GM12878 (cell line): Measurements from ENCODE around the gene EHBP1. TPM values are rescaled to one million over a fixed set of nuclear protein-coding genes. Genes with fewer than 3 reads are reported as not detected.

Source experiments
- ATAC-seq: fragments of 200-7000 bp; cut with Tn5 transposase; 3 replicates; pipeline ENCODE4 v1.9.1; 2020; ENCODE audit warnings: mild to moderate bottlenecking, moderate library complexity
- BruUV-seq: library from RNA; stranded (reverse); fragments of 400-500 nt; replicated peaks from 2 replicates; lab custom pipeline; 2021; lab: Mats Ljungman, UMichigan
- CTCF ChIA-PET: fragments of 300-600 bp; sonication (Branson Sonifier 250); formaldehyde crosslinking; extraction: SDS; loops from one replicate; lab custom pipeline; 2021; ENCODE audit warnings: inconsistent platforms; lab: Yijun Ruan, JAX
- POLR2A ChIA-PET: fragments of 350-600 bp; formaldehyde crosslinking; extraction: SDS; loops from one replicate; lab custom pipeline; 2021; ENCODE audit warnings: inconsistent platforms; lab: Charles Lee
- RAD21 ChIA-PET: fragments of 300-600 bp; sonication (Branson Sonifier 250); formaldehyde crosslinking; loops from one replicate; lab custom pipeline; 2023; ENCODE audit warnings: antibody characterized with exemption; ENCODE audit not compliant: unreplicated experiment; lab: Charles Lee
- SMC1A ChIA-PET: fragments of 300-600 bp; sonication (Branson Sonifier 250); formaldehyde crosslinking; loops from one replicate; lab custom pipeline; 2023; ENCODE audit not compliant: unreplicated experiment, uncharacterized antibody; lab: Charles Lee
- DNase-seq: peaks from one replicate; pipeline ENCODE4 v3.0.0-alpha.2; 2011; ENCODE audit warnings: low read depth, low spot score
- FAIRE-seq: peaks from 3 replicates; lab custom pipeline; 2011; peaks lifted over from hg19 to GRCh38; lab: Jason Lieb, UNC
- H2AFZ ChIP-seq: 2 replicates; pipeline ENCODE4 v1.6.0; 2011; ENCODE audit warnings: low read depth, low read length, control low read depth; ENCODE audit not compliant: control insufficient read depth
- H3K27ac ChIP-seq: 2 replicates; pipeline ENCODE4 v1.5.1; 2011; ENCODE audit warnings: control low read depth; ENCODE audit not compliant: control insufficient read depth, insufficient read depth
- H3K27me3 ChIP-seq, 2 experiments: replicated peaks in 1 of 2; 2 replicates each; pipeline versions ENCODE4 v1.6.0 to v1.6.1; 2011; ENCODE audit warnings: low read length in 1 of 2; ENCODE audit not compliant: control insufficient read depth in 2 of 2, insufficient read depth in 2 of 2
- H3K36me3 ChIP-seq, 2 experiments: 2 replicates each; pipeline ENCODE4 v1.5.1; 2011; ENCODE audit warnings: low read length in 1 of 2; ENCODE audit not compliant: control insufficient read depth in 2 of 2, insufficient read depth in 2 of 2
- H3K4me1 ChIP-seq: 2 replicates; pipeline ENCODE4 v1.6.1; 2011; ENCODE audit warnings: mild to moderate bottlenecking, low read length, moderate library complexity, mixed read lengths; ENCODE audit not compliant: control insufficient read depth, insufficient read depth
- H3K4me2 ChIP-seq: 2 replicates; pipeline ENCODE4 v1.6.0; 2011; ENCODE audit warnings: control low read depth; ENCODE audit not compliant: control insufficient read depth, insufficient read depth
- H3K4me3 ChIP-seq: fragments of 200-600 bp; sonication (generic); 2 replicates; pipeline ENCODE4 v1.5.1; 2016
- H3K79me2 ChIP-seq: 2 replicates; pipeline ENCODE4 v1.6.0; 2011; ENCODE audit warnings: low read length; ENCODE audit not compliant: control insufficient read depth, insufficient read depth
- H3K9ac ChIP-seq: 2 replicates; pipeline ENCODE4 v1.8.0; 2011; ENCODE audit warnings: low read length, control low read depth, mixed read lengths; ENCODE audit not compliant: control insufficient read depth, insufficient read depth
- H3K9me3 ChIP-seq: replicated peaks from 3 replicates; pipeline ENCODE4 v1.5.1; 2011; ENCODE audit warnings: mild to moderate bottlenecking, low read length; ENCODE audit not compliant: control insufficient read depth, insufficient read depth
- H4K20me1 ChIP-seq: 2 replicates; pipeline ENCODE4 v1.6.0; 2011; ENCODE audit not compliant: control insufficient read depth, insufficient read depth
- BHLHE40 ChIP-seq, 2 experiments: fragments of 450-650 bp in 1 of 2; IDR thresholded peaks; 2 replicates each; pipeline ENCODE4 v1.6.1; 2011 to 2017; ENCODE audit warnings: low read depth in 2 of 2, borderline replicate concordance in 1 of 2, improper control_type of control experiment in 1 of 2, low read length in 1 of 2, mild to moderate bottlenecking in 1 of 2
- CBX3 ChIP-seq: fragments of 200-600 bp; sonication (generic); IDR thresholded peaks from 2 replicates; pipeline ENCODE4 v1.6.1; 2016; ENCODE audit warnings: low read depth, borderline replicate concordance
- EGR1 ChIP-seq, 2 experiments: IDR thresholded peaks; 1 replicate in 1 of 2; 2 replicates in 1 of 2; pipeline ENCODE4 v1.6.1; 2011 to 2012; ENCODE audit warnings: low read depth in 2 of 2, low read length in 2 of 2, borderline replicate concordance in 1 of 2, mild to moderate bottlenecking in 1 of 2, moderate library complexity in 1 of 2
- FOS ChIP-seq: IDR thresholded peaks from 3 replicates; pipeline ENCODE4 v1.6.1; 2011; ENCODE audit warnings: borderline replicate concordance; ENCODE audit not compliant: insufficient read length; ENCODE audit errors: extremely low read depth
- GATAD2B ChIP-seq: fragments of 450-650 bp; conservative IDR thresholded peaks from 2 replicates; pipeline ENCODE4 v1.6.1; 2017; ENCODE audit warnings: low read depth, mild to moderate bottlenecking, moderate library complexity
- HDAC6 ChIP-seq: fragments of 200-600 bp; sonication (generic); IDR thresholded peaks from one replicate; pipeline ENCODE4 v1.8.0; 2017; ENCODE audit warnings: antibody characterized with exemption; ENCODE audit not compliant: unreplicated experiment
- JUNB ChIP-seq: IDR thresholded peaks from 2 replicates; pipeline ENCODE4 v1.6.1; 2016; ENCODE audit warnings: antibody characterized with exemption, mild to moderate bottlenecking
- LARP7 ChIP-seq: fragments of 450-650 bp; IDR thresholded peaks from 2 replicates; pipeline ENCODE4 v1.6.1; 2017; ENCODE audit warnings: mild to moderate bottlenecking
- NR2F1 ChIP-seq: fragments of 450-650 bp; conservative IDR thresholded peaks from 2 replicates; pipeline ENCODE4 v1.6.1; 2017; ENCODE audit warnings: mild to moderate bottlenecking
- SIX5 ChIP-seq: IDR thresholded peaks from 2 replicates; pipeline ENCODE4 v1.6.1; 2011; ENCODE audit warnings: mild to moderate bottlenecking, low read depth, low read length, moderate library complexity; ENCODE audit not compliant: severe bottlenecking
- SMC3 ChIP-seq: IDR thresholded peaks from 2 replicates; pipeline ENCODE4 v1.6.1; 2011; ENCODE audit warnings: low read length, improper control_type of control experiment, borderline replicate concordance
- SUPT20H ChIP-seq: IDR thresholded peaks from 2 replicates; pipeline ENCODE4 v1.6.1; 2011; ENCODE audit warnings: low read depth, mild to moderate bottlenecking, low read length, moderate library complexity, borderline replicate concordance; ENCODE audit not compliant: control insufficient read depth
- WGBS: methylation state at CpG from one replicate; pipeline ENCODE4 v1.1.6; 2016; ENCODE audit warnings: low lambda C conversion rate; ENCODE audit not compliant: insufficient replicate concordance, insufficient coverage; ENCODE audit errors: missing lambda C conversion rate; 5-methylcytosine and 5-hydroxymethylcytosine counted together
- in situ Hi-C: fragments of 300-500 bp; cut with MboI; formaldehyde crosslinking; loops from 9 replicates; pipeline ENCODE4 v1.14.3; 2018; ENCODE audit warnings: mixed read lengths
- intact Hi-C: fragments of 100-400 bp; cut with micrococcal nuclease; formaldehyde crosslinking; loops from one replicate; pipeline ENCODE4 v1.14.2; 2022; ENCODE audit not compliant: unreplicated experiment
- polyA plus RNA-seq, 11 experiments: library from polyadenylated mRNA; depleted of rRNA in 4 of 11; unstranded in 6 of 11; stranded (reverse) in 5 of 11; fragments of >200 nt; fragmentation: Nextera tagmentation in 4 of 11; fragmentation: Illumina TruSeq in 1 of 11; extraction: Ambion mirVana in 4 of 11; extraction: Trizol in 1 of 11; gene quantifications; 1 replicate in 1 of 11; 2 replicates in 10 of 11; pipeline versions ENCODE4 v1.2.1 to v1.2.3, GENCODE V29; 2011 to 2016; ENCODE audit warnings: inconsistent platforms in 2 of 11, missing spikeins in 2 of 11, low read depth in 1 of 11
- total RNA-seq, 4 experiments: library from RNA; depleted of rRNA in 3 of 4; stranded (reverse); fragments of >200 nt in 3 of 4; fragmentation: Illumina TruSeq in 1 of 4; extraction: Trizol in 1 of 4; gene quantifications; 2 replicates each; pipeline versions ENCODE4 v1.2.1 to v1.2.3, GENCODE V29; 2013 to 2021
- TF ChIP-seq, protein P1 (sequence below): IDR thresholded peaks from 2 replicates; pipeline ENCODE4 v1.6.1; 2012; ENCODE audit warnings: improper control_type of control experiment, low read depth, low read length; ENCODE audit not compliant: insufficient replicate concordance
- TF ChIP-seq, protein P2 (sequence below): fragments of 450-650 bp; conservative IDR thresholded peaks from 2 replicates; pipeline ENCODE4 v1.6.1; 2017; ENCODE audit warnings: mild to moderate bottlenecking, moderate library complexity
- TF ChIP-seq, protein P3 (sequence below): IDR thresholded peaks from 2 replicates; pipeline ENCODE4 v1.6.1; 2011; ENCODE audit warnings: mild to moderate bottlenecking, low read depth, low read length, moderate library complexity; ENCODE audit not compliant: insufficient replicate concordance

Gene EHBP1
- total and polyA plus RNA-seq, 10 of the 15 experiments (the other 5 are each of a cell fraction or from before 2014, with no cell fraction given), result 5.7 to 26.1 (median 13.6) TPM

DNA sequence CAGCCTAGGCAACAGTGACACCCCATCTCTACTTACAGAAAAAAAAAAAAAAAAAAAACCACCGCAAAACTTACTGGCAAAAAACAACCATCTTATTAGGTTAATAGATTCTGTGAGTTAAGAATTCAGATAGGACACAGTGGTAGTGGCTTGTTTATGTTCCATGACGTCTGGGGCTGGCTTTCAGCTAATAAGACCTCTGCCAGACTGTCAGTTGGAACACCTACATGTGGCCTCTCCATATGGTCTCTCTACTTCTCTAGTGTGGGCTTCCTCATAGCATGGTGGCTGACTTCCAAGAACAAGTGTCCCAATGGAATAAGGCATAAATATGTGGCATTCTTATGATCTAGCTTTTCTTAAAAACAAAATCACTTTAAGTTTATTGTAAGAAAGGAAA, 251.1 kb downstream of the EHBP1 start:
- intact Hi-C loops (loop anchor here (10.0 kb wide), 1 partner anchor 228 kb away; no protein-coding TSS in a partner anchor), in situ Hi-C loops (no loop called here)
- H3K4me3 ChIP-seq, result no peak overlapping the region
- DNase-seq (no peak), ATAC-seq (no peak), FAIRE-seq (no peak)
- BruUV-seq, result no TSS peak
- ChIA-PET POLR2A (no interaction called here), CTCF (interaction anchor here (0.8 kb wide), 1 partner anchor 19 kb away, joined by 3 read pairs; no protein-coding TSS in a partner anchor), SMC1A (interaction anchor here (1.0 kb wide), 1 partner anchor 18 kb away, joined by 3 read pairs; no protein-coding TSS in a partner anchor), RAD21 (no interaction called here)
- H3K79me2 ChIP-seq, result no peaks in the 10 kb centered on the region
- no peak overlapping the region for H3K27ac ChIP-seq
- H3K4me2 ChIP-seq, result no peak overlapping the region
- H3K9ac ChIP-seq, result no peak overlapping the region
- WGBS, result 93% methylated on average over 2 of the region's 2 CpGs
- H2AFZ ChIP-seq, result no peak overlapping the region
- no peaks in the 10 kb centered on the region for H3K36me3 ChIP-seq
- H4K20me1 ChIP-seq, result no peaks in the 10 kb centered on the region
- no peaks in the 10 kb centered on the region for H3K4me1 ChIP-seq
- H3K27me3 ChIP-seq, result no peaks in the 10 kb centered on the region
- no peaks in the 10 kb centered on the region for H3K9me3 ChIP-seq
- TF ChIP-seq, protein P1, sequence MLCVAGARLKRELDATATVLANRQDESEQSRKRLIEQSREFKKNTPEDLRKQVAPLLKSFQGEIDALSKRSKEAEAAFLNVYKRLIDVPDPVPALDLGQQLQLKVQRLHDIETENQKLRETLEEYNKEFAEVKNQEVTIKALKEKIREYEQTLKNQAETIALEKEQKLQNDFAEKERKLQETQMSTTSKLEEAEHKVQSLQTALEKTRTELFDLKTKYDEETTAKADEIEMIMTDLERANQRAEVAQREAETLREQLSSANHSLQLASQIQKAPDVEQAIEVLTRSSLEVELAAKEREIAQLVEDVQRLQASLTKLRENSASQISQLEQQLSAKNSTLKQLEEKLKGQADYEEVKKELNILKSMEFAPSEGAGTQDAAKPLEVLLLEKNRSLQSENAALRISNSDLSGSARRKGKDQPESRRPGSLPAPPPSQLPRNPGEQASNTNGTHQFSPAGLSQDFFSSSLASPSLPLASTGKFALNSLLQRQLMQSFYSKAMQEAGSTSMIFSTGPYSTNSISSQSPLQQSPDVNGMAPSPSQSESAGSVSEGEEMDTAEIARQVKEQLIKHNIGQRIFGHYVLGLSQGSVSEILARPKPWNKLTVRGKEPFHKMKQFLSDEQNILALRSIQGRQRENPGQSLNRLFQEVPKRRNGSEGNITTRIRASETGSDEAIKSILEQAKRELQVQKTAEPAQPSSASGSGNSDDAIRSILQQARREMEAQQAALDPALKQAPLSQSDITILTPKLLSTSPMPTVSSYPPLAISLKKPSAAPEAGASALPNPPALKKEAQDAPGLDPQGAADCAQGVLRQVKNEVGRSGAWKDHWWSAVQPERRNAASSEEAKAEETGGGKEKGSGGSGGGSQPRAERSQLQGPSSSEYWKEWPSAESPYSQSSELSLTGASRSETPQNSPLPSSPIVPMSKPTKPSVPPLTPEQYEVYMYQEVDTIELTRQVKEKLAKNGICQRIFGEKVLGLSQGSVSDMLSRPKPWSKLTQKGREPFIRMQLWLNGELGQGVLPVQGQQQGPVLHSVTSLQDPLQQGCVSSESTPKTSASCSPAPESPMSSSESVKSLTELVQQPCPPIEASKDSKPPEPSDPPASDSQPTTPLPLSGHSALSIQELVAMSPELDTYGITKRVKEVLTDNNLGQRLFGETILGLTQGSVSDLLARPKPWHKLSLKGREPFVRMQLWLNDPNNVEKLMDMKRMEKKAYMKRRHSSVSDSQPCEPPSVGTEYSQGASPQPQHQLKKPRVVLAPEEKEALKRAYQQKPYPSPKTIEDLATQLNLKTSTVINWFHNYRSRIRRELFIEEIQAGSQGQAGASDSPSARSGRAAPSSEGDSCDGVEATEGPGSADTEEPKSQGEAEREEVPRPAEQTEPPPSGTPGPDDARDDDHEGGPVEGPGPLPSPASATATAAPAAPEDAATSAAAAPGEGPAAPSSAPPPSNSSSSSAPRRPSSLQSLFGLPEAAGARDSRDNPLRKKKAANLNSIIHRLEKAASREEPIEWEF, result no peak
- no peak for TF ChIP-seq FOS
- TF ChIP-seq BHLHE40 (IDR thresholded peaks at IDR 0.05; ENCODE audit: borderline replicate concordance in 1 of 2, low read depth in 2 of 2, low read length in 1 of 2), result no peak
- no peak for TF ChIP-seq NR2F1
- no peak for TF ChIP-seq LARP7
- TF ChIP-seq, protein P2, sequence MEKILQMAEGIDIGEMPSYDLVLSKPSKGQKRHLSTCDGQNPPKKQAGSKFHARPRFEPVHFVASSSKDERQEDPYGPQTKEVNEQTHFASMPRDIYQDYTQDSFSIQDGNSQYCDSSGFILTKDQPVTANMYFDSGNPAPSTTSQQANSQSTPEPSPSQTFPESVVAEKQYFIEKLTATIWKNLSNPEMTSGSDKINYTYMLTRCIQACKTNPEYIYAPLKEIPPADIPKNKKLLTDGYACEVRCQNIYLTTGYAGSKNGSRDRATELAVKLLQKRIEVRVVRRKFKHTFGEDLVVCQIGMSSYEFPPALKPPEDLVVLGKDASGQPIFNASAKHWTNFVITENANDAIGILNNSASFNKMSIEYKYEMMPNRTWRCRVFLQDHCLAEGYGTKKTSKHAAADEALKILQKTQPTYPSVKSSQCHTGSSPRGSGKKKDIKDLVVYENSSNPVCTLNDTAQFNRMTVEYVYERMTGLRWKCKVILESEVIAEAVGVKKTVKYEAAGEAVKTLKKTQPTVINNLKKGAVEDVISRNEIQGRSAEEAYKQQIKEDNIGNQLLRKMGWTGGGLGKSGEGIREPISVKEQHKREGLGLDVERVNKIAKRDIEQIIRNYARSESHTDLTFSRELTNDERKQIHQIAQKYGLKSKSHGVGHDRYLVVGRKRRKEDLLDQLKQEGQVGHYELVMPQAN, result no peak
- TF ChIP-seq, protein P3, sequence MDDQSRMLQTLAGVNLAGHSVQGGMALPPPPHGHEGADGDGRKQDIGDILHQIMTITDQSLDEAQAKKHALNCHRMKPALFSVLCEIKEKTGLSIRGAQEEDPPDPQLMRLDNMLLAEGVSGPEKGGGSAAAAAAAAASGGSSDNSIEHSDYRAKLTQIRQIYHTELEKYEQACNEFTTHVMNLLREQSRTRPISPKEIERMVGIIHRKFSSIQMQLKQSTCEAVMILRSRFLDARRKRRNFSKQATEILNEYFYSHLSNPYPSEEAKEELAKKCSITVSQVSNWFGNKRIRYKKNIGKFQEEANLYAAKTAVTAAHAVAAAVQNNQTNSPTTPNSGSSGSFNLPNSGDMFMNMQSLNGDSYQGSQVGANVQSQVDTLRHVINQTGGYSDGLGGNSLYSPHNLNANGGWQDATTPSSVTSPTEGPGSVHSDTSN, result no peak
- no peak for TF ChIP-seq HDAC6
- TF ChIP-seq SIX5, result no peak
- TF ChIP-seq EGR1 (IDR thresholded peaks at IDR 0.05; ENCODE audit: borderline replicate concordance in 1 of 2, low read depth in 2 of 2, low read length in 2 of 2), result no peak
- no peak for TF ChIP-seq GATAD2B
- TF ChIP-seq JUNB, result no peak
- TF ChIP-seq CBX3, result no peak
- no peak for TF ChIP-seq SUPT20H
- TF ChIP-seq SMC3, result no peak
